Progenitor cell of endocrine pancreas (in vitro differentiated cells): Measurements from ENCODE around the gene PLCB4. TPM values are rescaled to one million over a fixed set of nuclear protein-coding genes. Genes with fewer than 3 reads are reported as not detected.

Experiments
- DNase-seq: peaks from one replicate; pipeline ENCODE4 v3.0.0; 2021; ENCODE audit warnings: low spot score; ENCODE audit not compliant: unreplicated experiment
- H3K27ac Mint-ChIP-seq: 2 replicates; pipeline ENCODE4 v1.8.0; 2021; ENCODE audit warnings: mild to moderate bottlenecking, moderate library complexity, mixed read lengths
- H3K27me3 Mint-ChIP-seq: 2 replicates; pipeline ENCODE4 v1.8.0; 2021; ENCODE audit warnings: mixed read lengths
- H3K36me3 Mint-ChIP-seq: 2 replicates; pipeline ENCODE4 v1.8.0; 2022; ENCODE audit warnings: mixed read lengths; ENCODE audit not compliant: insufficient read depth
- H3K4me1 Mint-ChIP-seq: 2 replicates; pipeline ENCODE4 v1.8.0; 2021; ENCODE audit warnings: low read depth, mixed read lengths
- H3K4me3 Mint-ChIP-seq: 2 replicates; pipeline ENCODE4 v1.8.0; 2021; ENCODE audit warnings: low read depth, mild to moderate bottlenecking, moderate library complexity, mixed read lengths
- H3K9me3 Mint-ChIP-seq: 2 replicates; pipeline ENCODE4 v1.8.0; 2021; ENCODE audit warnings: low read depth, mixed read lengths
- CTCF ChIP-seq: fragments of 200-600 bp; sonication (generic); IDR thresholded peaks from one replicate; pipeline ENCODE4 v1.5.0; 2021; ENCODE audit warnings: antibody characterized with exemption, mild to moderate bottlenecking; ENCODE audit not compliant: unreplicated experiment
- total RNA-seq: library from RNA; stranded (reverse); gene quantifications from 2 replicates; pipeline ENCODE4 v1.2.1, GENCODE V29; 2021

The PLCB4 gene
- total RNA-seq, 1 donor from 2014 or later, result 17.2 TPM

DNA sequence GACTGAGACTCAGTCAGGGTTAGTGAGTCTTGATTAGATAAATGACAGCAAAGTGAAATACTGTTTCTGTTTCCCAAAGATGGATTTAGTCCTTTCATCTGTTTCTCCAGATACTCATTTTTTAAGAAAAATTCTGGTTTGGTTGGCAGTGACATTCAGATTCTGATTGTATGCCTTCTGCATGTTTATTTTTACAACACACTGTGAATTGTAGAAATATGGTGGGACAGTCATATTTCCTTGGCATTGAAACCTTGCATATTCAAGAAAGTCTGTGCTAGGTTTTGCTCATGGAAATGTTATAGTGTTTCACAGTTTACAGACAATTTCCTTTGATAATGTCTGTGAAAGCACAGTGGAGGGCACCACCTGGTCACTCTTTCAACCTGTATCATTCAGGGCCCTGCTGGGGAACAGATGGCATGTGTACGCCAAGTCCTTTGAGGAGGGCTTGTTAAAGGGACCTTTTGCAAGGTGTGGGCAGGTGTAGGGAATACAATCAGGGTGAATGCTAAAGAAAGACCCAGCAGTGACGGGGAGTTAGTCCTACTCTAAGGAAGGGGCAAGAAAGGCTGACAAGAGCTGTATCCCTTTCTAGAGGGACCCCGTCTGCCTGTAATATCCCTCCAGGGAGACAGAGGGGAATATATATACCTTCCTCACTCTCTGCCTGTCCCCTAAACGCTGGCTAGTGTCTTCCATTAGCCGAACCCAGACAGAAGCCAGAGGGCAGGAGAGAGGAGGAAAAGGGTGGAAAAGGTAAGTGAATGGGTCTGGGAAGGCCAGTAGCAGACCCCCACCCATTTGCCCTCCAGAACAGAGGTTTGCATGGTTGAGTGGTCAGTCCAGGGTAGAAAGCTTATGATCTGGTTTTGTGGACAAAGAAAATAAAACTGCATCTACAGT, 10.2 kb downstream of the PLCB4 start:
- Mint-ChIP-seq H3K27me3 (no peaks in the 10 kb centered on the region), H3K4me3 (no peak overlapping the region), H3K9me3 (no peaks in the 10 kb centered on the region), H3K4me1 (peaks cover 3% of the 10 kb centered on the region), H3K36me3 (no peaks in the 10 kb centered on the region), H3K27ac (peak overlapping the region; percentile 3)
- DNase-seq, result no peak
- no peak for TF ChIP-seq CTCF

DNA sequence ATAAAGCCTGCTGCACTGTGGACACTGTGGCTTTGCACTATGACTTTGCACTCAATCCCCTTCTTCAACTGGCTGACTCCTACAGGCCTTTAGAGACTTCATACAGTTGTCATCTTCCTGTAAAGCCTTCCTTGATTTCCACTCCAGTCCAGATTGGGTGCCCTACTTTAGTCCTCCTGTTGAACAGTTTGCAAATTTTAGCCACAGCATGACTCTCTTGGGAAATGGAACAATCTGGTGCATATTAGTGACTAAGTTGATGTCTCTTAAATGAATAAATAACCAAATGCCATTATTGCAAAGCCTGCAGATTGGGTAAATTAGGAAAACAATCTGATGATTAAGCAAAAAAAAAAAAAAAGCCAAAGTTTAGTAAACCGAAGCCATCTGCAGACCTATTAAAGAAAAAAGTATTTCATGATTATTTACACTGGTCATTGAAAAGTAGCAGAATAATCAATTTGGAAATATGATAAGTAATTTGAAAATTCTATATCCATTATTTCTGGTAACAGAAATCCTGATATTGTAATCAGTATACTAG, 12.6 kb downstream of the PLCB4 start:
- Mint-ChIP-seq H3K9me3 (peaks cover 2% of the 10 kb centered on the region), H3K36me3 (no peaks in the 10 kb centered on the region), H3K27ac (no peak overlapping the region), H3K27me3 (no peaks in the 10 kb centered on the region), H3K4me1 (no peaks in the 10 kb centered on the region), H3K4me3 (no peak overlapping the region)
- DNase-seq, result no peak
- TF ChIP-seq CTCF, result no peak

DNA sequence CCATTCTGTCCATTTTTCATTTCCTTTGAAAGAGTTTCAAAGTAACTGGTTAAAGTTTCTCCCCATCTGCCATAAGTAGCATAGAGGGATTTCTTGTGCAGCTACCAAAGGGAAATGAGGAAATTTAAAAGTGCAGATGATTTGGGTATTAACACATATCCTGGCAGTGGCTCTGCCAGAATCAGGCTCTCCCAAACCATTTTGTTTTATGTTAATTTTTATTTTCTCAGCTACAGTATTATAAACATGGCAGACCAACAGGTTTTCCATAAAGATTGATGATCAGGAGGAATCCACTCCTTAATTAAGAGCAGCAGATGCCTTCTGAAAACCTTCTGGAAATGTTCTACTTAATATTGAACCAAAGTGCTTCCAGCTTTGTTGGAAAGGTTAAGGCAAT, 13.9 kb downstream of the PLCB4 start:
- no peaks in the 10 kb centered on the region for H3K27me3 Mint-ChIP-seq
- TF ChIP-seq CTCF, result no peak
- no peak for DNase-seq
- H3K36me3 Mint-ChIP-seq, result no peaks in the 10 kb centered on the region
- peaks cover 2% of the 10 kb centered on the region for H3K9me3 Mint-ChIP-seq
- no peak overlapping the region for H3K27ac Mint-ChIP-seq
- H3K4me1 Mint-ChIP-seq, result no peaks in the 10 kb centered on the region
- H3K4me3 Mint-ChIP-seq, result no peak overlapping the region

GRCh38 chr20:9087531-9088217, 18.8 kb downstream of the PLCB4 start:
- no peak for DNase-seq
- no peak overlapping the region for H3K4me3 Mint-ChIP-seq
- peaks cover 2% of the 10 kb centered on the region for H3K9me3 Mint-ChIP-seq
- TF ChIP-seq CTCF, result no peak
- peak overlapping the region; percentile 9 for H3K27ac Mint-ChIP-seq
- no peaks in the 10 kb centered on the region for H3K36me3 Mint-ChIP-seq
- no peaks in the 10 kb centered on the region for H3K27me3 Mint-ChIP-seq
- peaks cover 7% of the 10 kb centered on the region for H3K4me1 Mint-ChIP-seq

GRCh38 chr20:9088556-9088955, 19.7 kb downstream of the PLCB4 start:
- no peak for TF ChIP-seq CTCF
- H3K36me3 Mint-ChIP-seq, result no peaks in the 10 kb centered on the region
- H3K9me3 Mint-ChIP-seq, result peaks cover 2% of the 10 kb centered on the region
- no peak overlapping the region for H3K4me3 Mint-ChIP-seq
- no peak for DNase-seq
- no peak overlapping the region for H3K27ac Mint-ChIP-seq
- no peaks in the 10 kb centered on the region for H3K27me3 Mint-ChIP-seq
- H3K4me1 Mint-ChIP-seq, result peaks cover 13% of the 10 kb centered on the region
